Muscle of back (tissue), 11 donors: ENCODE data around the gene RASGRP4. TPM values are rescaled to one million over a fixed set of nuclear protein-coding genes. Genes with fewer than 3 reads are reported as not detected.
A peak's percentile ranks its signal among the peaks of the same experiment; 100 is the strongest.

ENCODE experiments used
- DNase-seq, 3 donors: peaks; one replicate each; pipeline versions ENCODE4 v3.0.0 to v3.0.0-alpha.2; 2013
- polyA plus RNA-seq, 10 donors: library from polyadenylated mRNA; unstranded; fragments of 120-200 nt; gene quantifications; one replicate each; pipeline ENCODE4 v1.2.1, GENCODE V29; 2013; ENCODE audit not compliant: insufficient read length in 10 of 10

Gene RASGRP4
- polyA plus RNA-seq, 10 donors = 1.5 to 2.8 (median 1.9) TPM

DNA sequence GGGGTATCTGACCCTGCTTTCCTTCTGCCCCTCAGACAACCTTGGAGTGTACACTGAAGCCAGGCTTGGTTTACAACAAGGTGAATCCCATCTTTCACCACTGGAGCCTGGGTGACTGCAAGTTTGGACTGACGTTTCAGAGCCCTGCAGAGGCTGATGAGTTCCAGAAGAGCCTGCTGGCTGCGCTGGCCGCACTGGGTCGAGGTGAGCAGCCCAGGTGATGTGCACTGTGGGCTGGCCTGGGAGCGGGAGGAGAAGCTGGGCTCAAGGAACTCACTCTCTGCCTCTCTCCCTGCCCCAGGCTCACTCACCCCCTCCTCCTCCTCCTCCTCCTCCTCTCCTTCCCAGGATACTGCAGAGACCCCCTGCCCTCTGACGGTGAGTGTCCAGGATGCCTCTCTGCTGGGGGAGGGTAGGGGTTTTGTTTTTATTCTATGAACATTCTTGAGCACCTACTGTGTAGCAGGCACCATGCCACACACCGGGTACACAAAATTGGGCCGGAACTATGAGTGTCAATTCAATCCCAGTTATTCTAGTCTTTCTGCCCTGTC lies 34.0 kb downstream of the RASGRP4 start:
- no peak for DNase-seq

DNA sequence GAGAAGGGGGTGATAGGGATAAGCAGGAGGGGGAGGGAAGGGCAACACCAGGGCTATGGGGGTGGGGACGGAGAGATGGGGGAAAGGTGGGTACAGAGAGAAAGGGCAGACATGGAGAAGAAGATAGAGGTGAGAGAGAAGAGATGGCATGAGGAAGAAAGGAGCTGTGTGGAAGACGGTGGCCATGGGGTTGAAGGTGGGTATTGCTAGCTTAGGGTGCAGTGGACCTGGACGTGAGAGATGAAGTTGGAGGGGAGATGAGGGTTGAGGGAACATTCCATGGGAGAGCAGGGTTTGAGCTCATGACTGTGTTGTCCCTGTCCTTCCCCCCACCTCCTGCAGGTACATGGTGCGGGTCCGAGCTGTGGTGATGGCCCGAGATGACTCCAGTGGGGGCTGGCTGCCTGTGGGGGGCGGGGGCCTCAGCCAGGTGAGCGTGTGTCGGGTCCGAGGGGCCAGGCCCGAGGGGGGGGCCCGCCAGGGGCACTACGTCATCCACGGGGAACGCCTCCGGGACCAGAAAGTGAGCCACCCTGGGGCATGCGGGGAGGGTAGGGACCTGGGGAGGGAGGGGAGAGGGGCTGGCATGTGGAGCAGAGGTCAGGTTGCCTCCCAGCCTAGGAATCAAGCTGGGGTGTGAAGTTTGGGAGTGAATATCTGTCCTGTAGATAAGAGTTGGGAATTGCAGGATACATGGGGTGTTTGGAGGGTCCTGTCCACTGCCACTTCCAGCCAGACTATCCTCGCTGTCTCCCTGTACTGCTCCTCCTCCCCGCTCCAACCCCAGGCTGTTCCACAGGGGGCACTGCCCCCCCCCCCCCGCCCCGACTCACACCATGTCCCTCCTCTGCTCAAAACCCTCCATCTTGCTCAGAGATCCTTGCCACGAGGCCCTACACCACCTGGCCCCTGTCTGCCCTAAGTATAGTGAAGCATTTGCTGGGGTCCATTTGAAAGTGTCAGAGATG lies 35.8 kb downstream of the RASGRP4 start:
- DNase-seq = no peak

- peak in 2 of 3 donors; percentile 26 to 52 for DNase-seq
These were observed 36.7 kb downstream of the RASGRP4 start for GRCh38 chr19:38389101-38389925.

GRCh38 chr19:38388349-38389100 lies 37.5 kb downstream of the RASGRP4 start, which contains the start of gene SPRED3:
Gene SPRED3, plus strand, starts transcription at chr19:38388697. Its CDS starts 1,606 bp downstream, at chr19:38390303.
- peak in 1 of 3 donors; percentile 27 for DNase-seq

DNA sequence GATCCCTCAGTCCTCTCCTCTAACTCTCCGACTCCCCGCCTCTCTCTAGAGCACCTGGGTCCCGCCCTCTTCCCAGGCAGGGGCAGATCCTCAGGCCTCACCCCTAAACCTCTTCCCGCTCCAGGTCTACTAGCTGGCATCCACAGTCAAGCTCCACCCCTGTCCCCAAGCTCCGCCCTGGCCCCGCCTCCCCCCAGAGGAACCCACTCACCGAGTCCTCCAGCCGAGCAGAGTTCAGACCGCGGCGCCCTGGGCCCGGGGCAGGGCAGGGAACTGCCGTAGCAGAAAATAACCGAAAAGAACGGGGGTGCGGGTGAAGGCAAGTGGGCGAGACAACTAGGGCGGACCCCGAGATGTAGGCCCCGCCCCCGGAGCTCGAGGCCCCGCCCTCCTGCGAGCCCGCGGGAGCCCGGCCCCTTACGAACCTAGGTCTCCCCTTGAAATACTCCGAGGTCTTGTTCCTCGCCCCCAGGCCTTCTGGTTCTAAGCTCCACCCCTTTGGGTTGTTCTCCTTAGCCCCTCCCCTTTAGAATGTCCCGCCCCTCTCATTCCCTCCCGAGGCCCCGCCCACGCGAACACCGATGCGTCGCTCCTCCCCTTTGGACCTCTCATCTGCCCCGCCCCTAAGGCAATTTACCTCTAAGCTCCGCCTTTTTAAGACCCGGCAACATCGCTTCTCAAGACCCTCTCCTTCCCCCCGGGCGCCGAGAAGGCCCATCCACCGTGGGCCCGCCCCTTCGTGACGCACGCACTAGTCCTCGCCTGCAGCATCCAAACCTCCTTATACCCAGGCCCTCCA lies 38.3 kb downstream of the RASGRP4 start, which contains the start of gene GGN:
Gene GGN (minus strand): TSS at position 485 of the 799 bp plus-strand sequence. CDS start 773 bp downstream, outside the sequence.
- peak; percentile 44 to 83 (median 70) for DNase-seq

DNA sequence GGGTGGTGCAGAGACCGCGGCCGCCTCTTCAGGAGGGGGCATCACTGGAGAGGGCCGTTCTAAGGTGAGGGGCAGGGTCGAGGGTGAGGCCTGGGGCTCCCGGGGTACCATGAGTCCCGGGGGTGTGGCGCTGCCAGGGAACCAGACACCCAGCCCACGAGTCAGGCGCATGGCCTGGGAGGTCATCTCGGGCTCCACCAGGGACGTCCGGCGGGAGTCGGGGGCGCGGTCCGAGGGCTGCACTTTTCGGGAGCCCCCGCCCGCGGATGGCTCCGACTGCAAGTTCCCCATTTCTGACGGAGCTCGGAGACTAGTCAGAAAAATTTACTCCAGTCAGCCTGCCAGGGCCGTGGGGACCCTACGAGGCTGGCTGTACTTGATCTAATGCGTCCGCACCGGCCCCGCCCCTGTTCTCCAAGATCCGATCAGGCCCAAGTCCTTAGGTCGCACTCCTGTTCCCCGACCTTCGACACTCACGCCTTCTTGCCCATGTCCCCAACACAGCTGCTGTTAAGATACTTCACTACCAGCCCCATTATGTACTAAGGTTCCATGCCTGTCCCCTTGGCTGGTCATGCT lies 39.0 kb downstream of the RASGRP4 start:
- peak in 1 of 3 donors; percentile 34 for DNase-seq

DNA sequence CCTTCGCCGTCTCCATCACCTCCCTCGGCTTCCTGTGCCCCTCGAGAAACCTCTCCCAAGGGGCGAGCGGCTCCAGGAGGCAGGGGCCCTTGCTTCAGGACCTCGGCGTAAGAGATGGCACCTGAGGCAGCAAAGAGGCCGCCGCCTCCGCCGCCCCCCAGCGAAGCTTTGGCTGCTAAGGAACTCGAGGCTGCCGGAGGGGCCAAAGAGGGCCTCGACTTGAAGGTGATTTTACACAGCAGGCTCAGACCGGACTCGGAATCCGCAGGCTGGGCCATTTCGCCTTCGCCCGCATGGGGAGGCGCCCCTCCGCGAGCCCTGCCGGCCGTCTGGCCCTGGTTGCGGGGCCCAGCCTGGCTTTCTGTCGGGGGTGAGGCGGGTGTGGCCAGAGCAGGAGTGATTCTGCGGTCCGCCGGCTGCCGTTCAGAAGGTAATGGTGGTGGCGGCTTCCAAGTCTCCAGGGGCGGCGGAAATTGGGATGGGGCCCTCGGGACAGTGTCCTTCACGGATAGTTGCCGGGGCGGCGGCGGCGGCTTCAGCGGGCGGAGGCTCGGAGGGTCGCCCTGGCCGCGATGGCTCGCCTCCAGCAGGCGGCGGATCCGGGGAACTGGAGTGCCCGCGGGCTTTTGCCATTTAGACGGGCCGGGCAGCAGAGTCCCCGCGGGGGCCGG lies 39.6 kb downstream of the RASGRP4 start:
- peak in 1 of 3 donors; percentile 31 for DNase-seq

- no peak for DNase-seq
These were observed 40.2 kb downstream of the RASGRP4 start for GRCh38 chr19:38385804-38386257.

DNA sequence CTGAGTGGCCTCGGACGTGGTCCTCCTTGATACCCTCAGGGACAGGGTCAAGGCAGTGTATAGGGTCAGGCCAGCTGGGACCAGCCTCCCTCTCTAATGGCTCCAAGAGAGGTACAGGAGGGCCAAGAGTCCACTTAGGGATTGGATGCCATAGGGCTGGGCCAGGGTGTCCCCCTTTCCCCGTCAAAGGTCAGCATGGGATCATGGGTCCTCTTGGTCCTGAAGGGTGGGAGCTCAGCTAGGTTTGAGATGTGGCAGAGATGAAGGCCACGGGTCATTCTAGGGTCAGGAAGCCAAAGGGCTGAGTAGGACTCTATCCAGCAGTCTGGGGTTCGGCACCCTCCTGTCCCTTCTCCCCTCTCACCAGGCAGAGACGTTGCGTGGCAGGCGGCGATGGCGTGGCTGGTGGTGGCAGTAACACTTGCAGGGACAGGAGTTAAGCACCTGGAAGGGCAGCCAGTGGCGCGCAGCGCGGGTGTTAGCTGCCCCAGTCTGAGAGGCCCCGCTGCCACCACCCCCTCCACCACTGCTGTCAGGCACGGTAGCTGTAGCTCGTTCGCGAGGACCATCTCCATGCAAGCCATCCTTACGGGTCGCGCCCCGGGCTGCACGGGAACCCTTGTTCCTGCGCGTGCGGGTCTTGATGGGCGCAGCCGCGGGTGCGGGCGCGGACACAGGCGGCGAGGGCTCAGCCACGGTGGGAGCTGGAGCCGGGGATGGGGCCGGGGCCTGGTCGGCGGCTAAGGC lies 40.8 kb downstream of the RASGRP4 start:
- no peak for DNase-seq

DNA sequence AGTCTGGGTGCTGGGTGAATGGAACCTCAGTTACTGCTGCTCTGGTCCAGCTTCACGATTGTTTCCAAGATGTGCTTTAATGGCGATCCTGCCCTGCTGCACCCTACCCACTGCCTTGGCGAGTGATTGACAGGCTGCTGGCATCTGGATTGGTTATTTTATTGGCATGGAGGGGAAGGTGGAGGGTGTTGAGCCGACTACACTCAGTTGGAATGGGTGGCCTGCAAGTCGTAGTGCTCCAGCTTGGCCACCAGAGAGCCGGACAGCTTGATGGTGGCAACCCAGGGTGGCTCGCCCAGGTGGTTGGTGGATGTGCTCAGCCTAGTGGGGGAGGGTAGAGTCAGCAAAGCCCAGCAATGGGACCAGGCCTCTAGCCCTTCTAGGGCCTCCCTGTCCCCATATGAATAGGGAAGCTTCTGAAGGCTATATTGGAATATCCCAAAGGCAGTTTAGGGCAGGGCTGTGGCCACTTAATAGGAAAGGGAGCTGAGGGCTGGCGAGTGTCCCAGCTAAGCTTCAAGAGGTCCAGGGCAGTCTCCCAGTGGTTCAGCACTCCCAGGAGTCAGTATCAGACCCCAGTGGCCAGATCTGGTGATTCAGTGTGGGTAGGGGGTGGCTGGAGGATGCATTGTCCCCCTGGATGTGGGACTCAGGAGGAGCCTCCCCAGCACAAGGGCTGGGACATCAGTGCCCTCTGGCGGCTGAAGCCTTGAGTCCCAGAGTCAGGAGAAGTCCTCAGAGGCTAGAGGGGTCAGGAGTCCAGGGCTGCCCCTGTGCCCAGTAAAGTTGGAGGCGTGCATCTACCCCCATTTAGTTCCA lies 41.6 kb downstream of the RASGRP4 start:
- DNase-seq = peak in 1 of 3 donors; percentile 31

GRCh38 chr19:38383743-38384142 lies 42.3 kb downstream of the RASGRP4 start:
- no peak for DNase-seq

- no peak for DNase-seq
These were observed 42.8 kb downstream of the RASGRP4 start for GRCh38 chr19:38383184-38383583.

- no peak for DNase-seq
These were observed 44.9 kb downstream of the RASGRP4 start for GRCh38 chr19:38381138-38381537.

- no peak for DNase-seq
These were observed 47.2 kb downstream of the RASGRP4 start for GRCh38 chr19:38378866-38379265.

DNA sequence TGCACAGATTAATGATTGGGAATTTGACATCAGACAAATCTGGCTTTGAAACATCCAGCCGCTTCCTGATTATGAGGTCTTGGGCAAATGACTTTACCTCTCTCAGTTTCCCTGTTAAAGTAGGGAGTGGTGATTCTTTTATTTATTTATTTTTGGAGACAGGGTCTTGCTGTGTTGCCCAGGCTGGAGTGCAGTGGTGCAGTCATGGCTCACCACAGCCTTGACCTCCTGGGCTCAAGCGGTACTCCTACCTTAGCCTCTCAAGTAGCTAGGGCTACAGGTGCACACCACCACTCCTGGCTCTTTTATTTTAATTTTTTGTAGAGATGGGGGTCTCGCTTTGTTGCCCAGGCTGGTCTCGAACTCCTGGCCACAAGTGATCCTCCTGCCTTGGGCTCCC lies 49.0 kb downstream of the RASGRP4 start:
- DNase-seq = no peak

- no peak for DNase-seq
These were observed 49.4 kb downstream of the RASGRP4 start for GRCh38 chr19:38376576-38376975.

DNA sequence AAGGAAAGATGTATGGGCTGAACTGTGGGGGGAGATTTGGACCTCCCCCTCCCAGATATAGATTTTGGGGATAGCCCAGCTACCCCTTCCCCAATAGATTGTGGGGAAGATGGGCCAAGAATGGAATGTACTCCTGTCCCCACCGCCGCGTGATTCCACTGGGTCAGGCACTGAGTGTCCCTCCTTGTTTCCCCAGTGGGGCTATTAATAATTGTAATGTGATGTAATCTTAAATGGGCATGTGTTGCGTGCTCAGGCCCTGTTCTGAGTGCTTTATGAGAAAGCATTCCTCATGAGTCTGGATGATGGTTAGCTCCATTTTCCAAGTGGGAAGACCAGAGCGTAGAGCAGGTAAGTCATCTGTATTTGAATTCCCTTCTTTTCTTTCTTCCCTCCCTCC lies 50.3 kb downstream of the RASGRP4 start:
- no peak for DNase-seq

DNA sequence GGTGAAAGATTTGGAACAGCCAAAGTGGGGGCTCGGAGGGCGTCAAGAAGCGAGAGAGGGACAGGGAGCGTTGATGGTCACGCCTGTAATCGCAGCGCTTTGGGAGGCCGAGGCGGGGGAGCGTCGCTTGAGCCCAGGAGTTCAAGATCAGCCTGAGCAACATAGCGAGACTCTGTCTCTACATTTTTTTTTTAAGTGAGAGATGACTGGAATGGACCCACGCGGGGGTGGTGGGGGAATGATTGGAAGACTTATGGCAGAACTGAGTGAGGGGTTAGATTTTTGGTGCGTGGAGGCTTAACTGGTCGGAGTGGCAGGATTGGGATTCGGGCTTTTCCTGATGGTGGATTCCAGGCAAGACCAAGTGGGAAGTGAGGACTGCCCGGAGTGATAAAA lies 50.9 kb downstream of the RASGRP4 start:
- no peak for DNase-seq
